Measurements from ENCODE around the gene XRCC2.

Gene XRCC2

GRCh38 chr7:152677808-152678670 lies 2.1 kb upstream of the XRCC2 start:
- H3K4me1 ChIP-seq (ENCODE audit: insufficient read depth, low read length) = no peaks in the 10 kb centered on the region
- H3K27me3 ChIP-seq (ENCODE audit: insufficient read depth, low read length) = no peaks in the 10 kb centered on the region
- no peak overlapping the region for H3K9ac ChIP-seq (ENCODE audit: low read depth, low read length)
- H3K4me3 ChIP-seq (ENCODE audit: low read length) = no peak overlapping the region
- H3K27ac ChIP-seq (ENCODE audit: low read length) = no peak overlapping the region
- no peaks in the 10 kb centered on the region for H3K9me3 ChIP-seq (ENCODE audit: insufficient read depth, low read depth, low read length)
- no peaks in the 10 kb centered on the region; the same call in 1 of the 2 replicates for H3K36me3 ChIP-seq (ENCODE audit: insufficient read depth, low read depth, low read length)

- no peaks in the 10 kb centered on the region for H3K27me3 ChIP-seq (ENCODE audit: insufficient read depth, low read length)
- H3K4me3 ChIP-seq (ENCODE audit: low read length) = peak overlapping the region; percentile 87
- no peaks in the 10 kb centered on the region for H3K4me1 ChIP-seq (ENCODE audit: insufficient read depth, low read length)
- peak overlapping the region; percentile 54 for H3K27ac ChIP-seq (ENCODE audit: low read length)
- peak overlapping the region; percentile 99 for H3K9ac ChIP-seq (ENCODE audit: low read depth, low read length)
- no peaks in the 10 kb centered on the region for H3K9me3 ChIP-seq (ENCODE audit: insufficient read depth, low read depth, low read length)
- peaks cover 25% of the 10 kb centered on the region; the same call in 1 of the 2 replicates for H3K36me3 ChIP-seq (ENCODE audit: insufficient read depth, low read depth, low read length)
Observed at GRCh38 chr7:152674860-152675758, 832 bp downstream of the XRCC2 start.

GRCh38 chr7:152673897-152674296 lies 2.0 kb downstream of the XRCC2 start:
- H3K27me3 ChIP-seq (ENCODE audit: insufficient read depth, low read length) = no peaks in the 10 kb centered on the region
- H3K36me3 ChIP-seq (ENCODE audit: insufficient read depth, low read depth, low read length) = peaks cover 37% of the 10 kb centered on the region
- H3K9ac ChIP-seq (ENCODE audit: low read depth, low read length) = no peak overlapping the region
- no peaks in the 10 kb centered on the region for H3K9me3 ChIP-seq (ENCODE audit: insufficient read depth, low read depth, low read length)
- H3K4me1 ChIP-seq (ENCODE audit: insufficient read depth, low read length) = no peaks in the 10 kb centered on the region
- H3K27ac ChIP-seq (ENCODE audit: low read length) = no peak overlapping the region
- H3K4me3 ChIP-seq (ENCODE audit: low read length) = no peak overlapping the region

- H3K4me3 ChIP-seq (ENCODE audit: low read length) = no peak overlapping the region
- H3K4me1 ChIP-seq (ENCODE audit: insufficient read depth, low read length) = no peaks in the 10 kb centered on the region
- no peaks in the 10 kb centered on the region for H3K27me3 ChIP-seq (ENCODE audit: insufficient read depth, low read length)
- no peak overlapping the region for H3K27ac ChIP-seq (ENCODE audit: low read length)
- no peaks in the 10 kb centered on the region for H3K9me3 ChIP-seq (ENCODE audit: insufficient read depth, low read depth, low read length)
- no peak overlapping the region for H3K9ac ChIP-seq (ENCODE audit: low read depth, low read length)
- peaks cover 49% of the 10 kb centered on the region for H3K36me3 ChIP-seq (ENCODE audit: insufficient read depth, low read depth, low read length)
Observed at GRCh38 chr7:152672626-152673025, 3.3 kb downstream of the XRCC2 start.

- Histone ChIP-seq H3K4me1 (ENCODE audit: insufficient read depth, low read length) (no peaks in the 10 kb centered on the region), H3K27me3 (ENCODE audit: insufficient read depth, low read length) (no peaks in the 10 kb centered on the region), H3K9ac (ENCODE audit: low read depth, low read length) (no peak overlapping the region), H3K9me3 (ENCODE audit: insufficient read depth, low read depth, low read length) (no peaks in the 10 kb centered on the region), H3K4me3 (ENCODE audit: low read length) (no peak overlapping the region), H3K36me3 (ENCODE audit: insufficient read depth, low read depth, low read length) (peaks cover 58% of the 10 kb centered on the region), H3K27ac (ENCODE audit: low read length) (no peak overlapping the region)
Observed at GRCh38 chr7:152669758-152670157, 6.2 kb downstream of the XRCC2 start.

- H3K9me3 ChIP-seq (ENCODE audit: insufficient read depth, low read depth, low read length) = no peaks in the 10 kb centered on the region
- H3K27me3 ChIP-seq (ENCODE audit: insufficient read depth, low read length) = no peaks in the 10 kb centered on the region
- H3K27ac ChIP-seq (ENCODE audit: low read length) = no peak overlapping the region
- H3K4me3 ChIP-seq (ENCODE audit: low read length) = no peak overlapping the region
- H3K4me1 ChIP-seq (ENCODE audit: insufficient read depth, low read length) = no peaks in the 10 kb centered on the region
- H3K9ac ChIP-seq (ENCODE audit: low read depth, low read length) = no peak overlapping the region
- peaks cover 62% of the 10 kb centered on the region for H3K36me3 ChIP-seq (ENCODE audit: insufficient read depth, low read depth, low read length)
Observed at GRCh38 chr7:152668975-152669374, 7.0 kb downstream of the XRCC2 start.

- Histone ChIP-seq H3K27me3 (ENCODE audit: insufficient read depth, low read length) (no peaks in the 10 kb centered on the region), H3K4me3 (ENCODE audit: low read length) (no peak overlapping the region), H3K4me1 (ENCODE audit: insufficient read depth, low read length) (no peaks in the 10 kb centered on the region), H3K9ac (ENCODE audit: low read depth, low read length) (no peak overlapping the region), H3K36me3 (ENCODE audit: insufficient read depth, low read depth, low read length) (peaks cover 64% of the 10 kb centered on the region), H3K27ac (ENCODE audit: low read length) (no peak overlapping the region), H3K9me3 (ENCODE audit: insufficient read depth, low read depth, low read length) (no peaks in the 10 kb centered on the region)
Observed at GRCh38 chr7:152667958-152668357, 8.0 kb downstream of the XRCC2 start.

- H3K9me3 ChIP-seq (ENCODE audit: insufficient read depth, low read depth, low read length) = no peaks in the 10 kb centered on the region
- no peaks in the 10 kb centered on the region for H3K27me3 ChIP-seq (ENCODE audit: insufficient read depth, low read length)
- no peak overlapping the region for H3K4me3 ChIP-seq (ENCODE audit: low read length)
- H3K36me3 ChIP-seq (ENCODE audit: insufficient read depth, low read depth, low read length) = peaks cover 57% of the 10 kb centered on the region
- no peaks in the 10 kb centered on the region; the same call in 1 of the 2 replicates for H3K4me1 ChIP-seq (ENCODE audit: insufficient read depth, low read length)
- no peak overlapping the region for H3K9ac ChIP-seq (ENCODE audit: low read depth, low read length)
- H3K27ac ChIP-seq (ENCODE audit: low read length) = no peak overlapping the region
Observed at GRCh38 chr7:152666078-152666477, 9.9 kb downstream of the XRCC2 start.

GRCh38 chr7:152664636-152665035 lies 11.3 kb downstream of the XRCC2 start:
- Histone ChIP-seq H3K36me3 (ENCODE audit: insufficient read depth, low read depth, low read length) (peaks cover 61% of the 10 kb centered on the region), H3K9me3 (ENCODE audit: insufficient read depth, low read depth, low read length) (no peaks in the 10 kb centered on the region), H3K4me1 (ENCODE audit: insufficient read depth, low read length) (no peaks in the 10 kb centered on the region; the same call in 1 of the 2 replicates), H3K27me3 (ENCODE audit: insufficient read depth, low read length) (no peaks in the 10 kb centered on the region), H3K27ac (ENCODE audit: low read length) (no peak overlapping the region), H3K9ac (ENCODE audit: low read depth, low read length) (no peak overlapping the region), H3K4me3 (ENCODE audit: low read length) (no peak overlapping the region)

- H3K36me3 ChIP-seq (ENCODE audit: insufficient read depth, low read depth, low read length) = peaks cover 61% of the 10 kb centered on the region
- H3K9ac ChIP-seq (ENCODE audit: low read depth, low read length) = no peak overlapping the region
- no peak overlapping the region for H3K4me3 ChIP-seq (ENCODE audit: low read length)
- H3K4me1 ChIP-seq (ENCODE audit: insufficient read depth, low read length) = no peaks in the 10 kb centered on the region; the same call in 1 of the 2 replicates
- no peaks in the 10 kb centered on the region for H3K27me3 ChIP-seq (ENCODE audit: insufficient read depth, low read length)
- no peak overlapping the region for H3K27ac ChIP-seq (ENCODE audit: low read length)
- no peaks in the 10 kb centered on the region for H3K9me3 ChIP-seq (ENCODE audit: insufficient read depth, low read depth, low read length)
Observed at GRCh38 chr7:152663931-152664330, 12.0 kb downstream of the XRCC2 start.

- Histone ChIP-seq H3K27ac (ENCODE audit: low read length) (no peak overlapping the region), H3K36me3 (ENCODE audit: insufficient read depth, low read depth, low read length) (peaks cover 61% of the 10 kb centered on the region), H3K27me3 (ENCODE audit: insufficient read depth, low read length) (no peaks in the 10 kb centered on the region), H3K4me3 (ENCODE audit: low read length) (no peak overlapping the region), H3K4me1 (ENCODE audit: insufficient read depth, low read length) (no peaks in the 10 kb centered on the region; the same call in 1 of the 2 replicates), H3K9me3 (ENCODE audit: insufficient read depth, low read depth, low read length) (no peaks in the 10 kb centered on the region), H3K9ac (ENCODE audit: low read depth, low read length) (no peak overlapping the region)
Observed at GRCh38 chr7:152663148-152663740, 12.7 kb downstream of the XRCC2 start.
